HepG2 (cell line): ENCODE data around the gene TRIM2. TPM values are rescaled to one million over a fixed set of nuclear protein-coding genes. Genes with fewer than 3 reads are reported as not detected.
A peak's percentile ranks its signal among the peaks of the same experiment; 100 is the strongest.

Experiments used
- EED ChIP-seq: sonication (generic); formaldehyde crosslinking; IDR thresholded peaks from 2 replicates; pipeline ENCODE4 v1.5.0; 2020; ENCODE audit warnings: mild to moderate bottlenecking, missing genetic modification reagents
- MAFF ChIP-seq: IDR thresholded peaks from 2 replicates; pipeline ENCODE4 v1.6.1; 2011; ENCODE audit warnings: low read depth, low read length, improper control_type of control experiment
- ZNF510 ChIP-seq: sonication (generic); formaldehyde crosslinking; IDR thresholded peaks from 2 replicates; pipeline ENCODE4 v1.4.0; 2020; ENCODE audit warnings: low read depth, mild to moderate bottlenecking, missing genetic modification reagents
- ZNF567 ChIP-seq: sonication (generic); formaldehyde crosslinking; IDR thresholded peaks from 2 replicates; pipeline ENCODE4 v1.8.1; 2023; ENCODE audit warnings: mild to moderate bottlenecking, missing genetic modification reagents, borderline replicate concordance
- ZNF737 ChIP-seq: sonication (generic); formaldehyde crosslinking; IDR thresholded peaks from 2 replicates; pipeline ENCODE4 v1.5.0; 2020; ENCODE audit warnings: missing genetic modification reagents, mild to moderate bottlenecking, borderline replicate concordance
- ZSCAN22 ChIP-seq: sonication (generic); formaldehyde crosslinking; IDR thresholded peaks from 2 replicates; pipeline ENCODE4 v1.4.0; 2020; ENCODE audit warnings: mild to moderate bottlenecking, missing genetic modification reagents
- polyA plus RNA-seq, 8 experiments: library from polyadenylated mRNA; depleted of rRNA in 3 of 8; stranded (reverse) in 7 of 8; unstranded in 1 of 8; fragments of >200 nt; fragmentation: Illumina TruSeq in 4 of 8; extraction: Trizol in 4 of 8; gene quantifications; 2 replicates each; pipeline versions ENCODE4 v1.2.1 to v1.2.3, GENCODE V29; 2011 to 2016; ENCODE audit warnings: low read depth in 4 of 8, missing spikeins in 1 of 8, mixed read lengths in 1 of 8; ENCODE audit not compliant: insufficient read depth in 1 of 8
- total RNA-seq, 5 experiments: library from RNA; depleted of rRNA; stranded (reverse); fragments of >200 nt; fragmentation: Illumina TruSeq; extraction: Trizol; gene quantifications; 2 replicates each; pipeline ENCODE4 v1.2.3, GENCODE V29; 2016; ENCODE audit warnings: low read depth in 1 of 5
- TF ChIP-seq, protein P1 (sequence below): sonication (generic); formaldehyde crosslinking; IDR thresholded peaks from 2 replicates; pipeline ENCODE4 v1.4.0; 2020; ENCODE audit warnings: missing genetic modification reagents, borderline replicate concordance
- TF ChIP-seq, protein P2 (sequence below): sonication (generic); formaldehyde crosslinking; IDR thresholded peaks from 2 replicates; pipeline ENCODE4 v1.5.1; 2020; ENCODE audit warnings: missing genetic modification reagents, mild to moderate bottlenecking, borderline replicate concordance
- TF ChIP-seq, protein P3 (sequence below), 2 experiments: sonication (generic) in 1 of 2; formaldehyde crosslinking in 1 of 2; IDR thresholded peaks; 2 replicates each; pipeline versions ENCODE4 v1.6.1 to v1.9.0; 2014 to 2022; ENCODE audit warnings: antibody characterized with exemption in 1 of 2, borderline replicate concordance in 1 of 2, inconsistent platforms in 1 of 2, low read depth in 1 of 2, missing genetic modification reagents in 1 of 2
- TF ChIP-seq, protein P4 (sequence below): sonication (generic); formaldehyde crosslinking; conservative IDR thresholded peaks from 2 replicates; pipeline ENCODE4 v1.4.0; 2020; ENCODE audit warnings: missing genetic modification reagents

TRIM2 gene
- total and polyA plus RNA-seq, 2 of the 13 experiments (the other 11 are each of a cell fraction or from before 2014, with no cell fraction given) = 2.1 to 4.2 TPM

DNA sequence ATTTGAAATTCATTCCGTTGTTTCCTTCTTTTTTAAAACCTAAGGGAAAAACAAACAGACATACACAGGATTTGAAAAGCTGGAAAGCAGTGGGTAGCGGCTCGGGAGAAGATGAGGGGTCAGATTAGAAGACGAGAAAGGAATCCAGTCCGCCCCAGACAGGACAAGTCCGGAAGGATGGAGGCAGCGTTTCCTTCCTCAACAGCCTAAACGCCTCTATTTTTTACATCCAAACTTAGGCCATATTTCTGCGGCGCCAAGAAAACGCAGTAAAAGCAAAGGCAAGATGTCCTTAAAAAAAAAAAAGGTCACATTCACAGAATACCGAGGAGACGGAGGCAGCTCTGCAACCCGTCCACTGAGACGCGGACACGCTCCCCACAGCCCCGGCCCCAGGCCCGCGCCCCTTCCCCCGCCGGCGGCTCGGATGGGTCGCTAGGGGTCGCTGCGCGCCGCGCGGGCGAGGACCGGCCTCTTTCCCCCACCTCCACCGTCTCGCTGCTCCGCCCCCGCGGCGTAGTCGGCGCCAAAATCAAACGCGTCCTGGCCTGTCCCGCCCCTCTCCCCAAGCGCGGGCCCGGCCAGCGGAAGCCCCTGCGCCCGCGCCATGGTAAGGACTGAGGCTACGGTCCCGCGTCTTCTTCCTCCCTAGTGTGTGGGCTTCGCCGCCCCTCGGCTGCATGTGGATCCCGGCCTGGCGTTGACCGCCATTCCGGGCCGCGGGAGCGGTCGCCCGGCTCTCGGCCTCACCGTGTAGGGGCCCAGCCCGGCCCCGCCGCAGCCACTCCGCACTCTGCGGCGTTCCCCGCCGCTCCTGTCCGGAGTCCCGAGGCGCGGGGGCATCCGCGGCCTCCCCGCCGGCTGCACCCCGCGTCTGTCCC lies 140.1 kb downstream of the TRIM2 start, which contains the start of gene MND1 (continued):
- TF ChIP-seq, protein P1, sequence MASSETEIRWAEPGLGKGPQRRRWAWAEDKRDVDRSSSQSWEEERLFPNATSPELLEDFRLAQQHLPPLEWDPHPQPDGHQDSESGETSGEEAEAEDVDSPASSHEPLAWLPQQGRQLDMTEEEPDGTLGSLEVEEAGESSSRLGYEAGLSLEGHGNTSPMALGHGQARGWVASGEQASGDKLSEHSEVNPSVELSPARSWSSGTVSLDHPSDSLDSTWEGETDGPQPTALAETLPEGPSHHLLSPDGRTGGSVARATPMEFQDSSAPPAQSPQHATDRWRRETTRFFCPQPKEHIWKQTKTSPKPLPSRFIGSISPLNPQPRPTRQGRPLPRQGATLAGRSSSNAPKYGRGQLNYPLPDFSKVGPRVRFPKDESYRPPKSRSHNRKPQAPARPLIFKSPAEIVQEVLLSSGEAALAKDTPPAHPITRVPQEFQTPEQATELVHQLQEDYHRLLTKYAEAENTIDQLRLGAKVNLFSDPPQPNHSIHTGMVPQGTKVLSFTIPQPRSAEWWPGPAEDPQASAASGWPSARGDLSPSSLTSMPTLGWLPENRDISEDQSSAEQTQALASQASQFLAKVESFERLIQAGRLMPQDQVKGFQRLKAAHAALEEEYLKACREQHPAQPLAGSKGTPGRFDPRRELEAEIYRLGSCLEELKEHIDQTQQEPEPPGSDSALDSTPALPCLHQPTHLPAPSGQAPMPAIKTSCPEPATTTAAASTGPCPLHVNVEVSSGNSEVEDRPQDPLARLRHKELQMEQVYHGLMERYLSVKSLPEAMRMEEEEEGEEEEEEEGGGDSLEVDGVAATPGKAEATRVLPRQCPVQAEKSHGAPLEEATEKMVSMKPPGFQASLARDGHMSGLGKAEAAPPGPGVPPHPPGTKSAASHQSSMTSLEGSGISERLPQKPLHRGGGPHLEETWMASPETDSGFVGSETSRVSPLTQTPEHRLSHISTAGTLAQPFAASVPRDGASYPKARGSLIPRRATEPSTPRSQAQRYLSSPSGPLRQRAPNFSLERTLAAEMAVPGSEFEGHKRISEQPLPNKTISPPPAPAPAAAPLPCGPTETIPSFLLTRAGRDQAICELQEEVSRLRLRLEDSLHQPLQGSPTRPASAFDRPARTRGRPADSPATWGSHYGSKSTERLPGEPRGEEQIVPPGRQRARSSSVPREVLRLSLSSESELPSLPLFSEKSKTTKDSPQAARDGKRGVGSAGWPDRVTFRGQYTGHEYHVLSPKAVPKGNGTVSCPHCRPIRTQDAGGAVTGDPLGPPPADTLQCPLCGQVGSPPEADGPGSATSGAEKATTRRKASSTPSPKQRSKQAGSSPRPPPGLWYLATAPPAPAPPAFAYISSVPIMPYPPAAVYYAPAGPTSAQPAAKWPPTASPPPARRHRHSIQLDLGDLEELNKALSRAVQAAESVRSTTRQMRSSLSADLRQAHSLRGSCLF (CRISPR knock-in tag) = no peak
- TF ChIP-seq ZNF737 (no peak), EED (CRISPR knock-in tag) (no peak), ZNF567 (CRISPR knock-in tag) (no peak), ZSCAN22 (CRISPR knock-in tag) (no peak), ZNF510 (CRISPR knock-in tag) (no peak), MAFF (no peak)
- TF ChIP-seq, protein P2, sequence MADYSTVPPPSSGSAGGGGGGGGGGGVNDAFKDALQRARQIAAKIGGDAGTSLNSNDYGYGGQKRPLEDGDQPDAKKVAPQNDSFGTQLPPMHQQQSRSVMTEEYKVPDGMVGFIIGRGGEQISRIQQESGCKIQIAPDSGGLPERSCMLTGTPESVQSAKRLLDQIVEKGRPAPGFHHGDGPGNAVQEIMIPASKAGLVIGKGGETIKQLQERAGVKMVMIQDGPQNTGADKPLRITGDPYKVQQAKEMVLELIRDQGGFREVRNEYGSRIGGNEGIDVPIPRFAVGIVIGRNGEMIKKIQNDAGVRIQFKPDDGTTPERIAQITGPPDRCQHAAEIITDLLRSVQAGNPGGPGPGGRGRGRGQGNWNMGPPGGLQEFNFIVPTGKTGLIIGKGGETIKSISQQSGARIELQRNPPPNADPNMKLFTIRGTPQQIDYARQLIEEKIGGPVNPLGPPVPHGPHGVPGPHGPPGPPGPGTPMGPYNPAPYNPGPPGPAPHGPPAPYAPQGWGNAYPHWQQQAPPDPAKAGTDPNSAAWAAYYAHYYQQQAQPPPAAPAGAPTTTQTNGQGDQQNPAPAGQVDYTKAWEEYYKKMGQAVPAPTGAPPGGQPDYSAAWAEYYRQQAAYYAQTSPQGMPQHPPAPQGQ (CRISPR knock-in tag) = no peak
- TF ChIP-seq, protein P3, sequence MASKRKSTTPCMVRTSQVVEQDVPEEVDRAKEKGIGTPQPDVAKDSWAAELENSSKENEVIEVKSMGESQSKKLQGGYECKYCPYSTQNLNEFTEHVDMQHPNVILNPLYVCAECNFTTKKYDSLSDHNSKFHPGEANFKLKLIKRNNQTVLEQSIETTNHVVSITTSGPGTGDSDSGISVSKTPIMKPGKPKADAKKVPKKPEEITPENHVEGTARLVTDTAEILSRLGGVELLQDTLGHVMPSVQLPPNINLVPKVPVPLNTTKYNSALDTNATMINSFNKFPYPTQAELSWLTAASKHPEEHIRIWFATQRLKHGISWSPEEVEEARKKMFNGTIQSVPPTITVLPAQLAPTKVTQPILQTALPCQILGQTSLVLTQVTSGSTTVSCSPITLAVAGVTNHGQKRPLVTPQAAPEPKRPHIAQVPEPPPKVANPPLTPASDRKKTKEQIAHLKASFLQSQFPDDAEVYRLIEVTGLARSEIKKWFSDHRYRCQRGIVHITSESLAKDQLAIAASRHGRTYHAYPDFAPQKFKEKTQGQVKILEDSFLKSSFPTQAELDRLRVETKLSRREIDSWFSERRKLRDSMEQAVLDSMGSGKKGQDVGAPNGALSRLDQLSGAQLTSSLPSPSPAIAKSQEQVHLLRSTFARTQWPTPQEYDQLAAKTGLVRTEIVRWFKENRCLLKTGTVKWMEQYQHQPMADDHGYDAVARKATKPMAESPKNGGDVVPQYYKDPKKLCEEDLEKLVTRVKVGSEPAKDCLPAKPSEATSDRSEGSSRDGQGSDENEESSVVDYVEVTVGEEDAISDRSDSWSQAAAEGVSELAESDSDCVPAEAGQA (IDR thresholded peaks at IDR 0.05; ENCODE audit: low read depth) = no peak
- TF ChIP-seq, protein P3 (CRISPR knock-in tag; IDR thresholded peaks at IDR 0.05; ENCODE audit: borderline replicate concordance) = peak; percentile 88; the same call in 1 of the 2 replicates
- TF ChIP-seq, protein P4, sequence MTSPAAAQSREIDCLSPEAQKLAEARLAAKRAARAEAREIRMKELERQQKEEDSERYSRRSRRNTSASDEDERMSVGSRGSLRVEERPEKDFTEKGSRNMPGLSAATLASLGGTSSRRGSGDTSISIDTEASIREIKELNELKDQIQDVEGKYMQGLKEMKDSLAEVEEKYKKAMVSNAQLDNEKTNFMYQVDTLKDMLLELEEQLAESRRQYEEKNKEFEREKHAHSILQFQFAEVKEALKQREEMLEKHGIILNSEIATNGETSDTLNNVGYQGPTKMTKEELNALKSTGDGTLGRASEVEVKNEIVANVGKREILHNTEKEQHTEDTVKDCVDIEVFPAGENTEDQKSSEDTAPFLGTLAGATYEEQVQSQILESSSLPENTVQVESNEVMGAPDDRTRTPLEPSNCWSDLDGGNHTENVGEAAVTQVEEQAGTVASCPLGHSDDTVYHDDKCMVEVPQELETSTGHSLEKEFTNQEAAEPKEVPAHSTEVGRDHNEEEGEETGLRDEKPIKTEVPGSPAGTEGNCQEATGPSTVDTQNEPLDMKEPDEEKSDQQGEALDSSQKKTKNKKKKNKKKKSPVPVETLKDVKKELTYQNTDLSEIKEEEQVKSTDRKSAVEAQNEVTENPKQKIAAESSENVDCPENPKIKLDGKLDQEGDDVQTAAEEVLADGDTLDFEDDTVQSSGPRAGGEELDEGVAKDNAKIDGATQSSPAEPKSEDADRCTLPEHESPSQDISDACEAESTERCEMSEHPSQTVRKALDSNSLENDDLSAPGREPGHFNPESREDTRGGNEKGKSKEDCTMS (CRISPR knock-in tag) = no peak
